GM12875 (cell line): Measurements from ENCODE around the gene LTO1.
A peak's percentile ranks its signal among the peaks of the same experiment; 100 is the strongest.

Source experiments
- H3K4me3 ChIP-seq: one replicate; pipeline ENCODE4 v1.5.1; 2011; ENCODE audit warnings: low read depth, low read length, control low read depth
- CTCF ChIP-seq: IDR thresholded peaks from 2 replicates; pipeline ENCODE4 v1.5.1; 2011; ENCODE audit warnings: low read depth, mild to moderate bottlenecking, control low read depth, inconsistent platforms, low read length, moderate library complexity, borderline replicate concordance; ENCODE audit not compliant: insufficient read depth

LTO1 gene

GRCh38 chr11:69677749-69678148, 2.6 kb upstream of the LTO1 start:
- no peak overlapping the region for H3K4me3 ChIP-seq
- TF ChIP-seq CTCF = no peak

DNA sequence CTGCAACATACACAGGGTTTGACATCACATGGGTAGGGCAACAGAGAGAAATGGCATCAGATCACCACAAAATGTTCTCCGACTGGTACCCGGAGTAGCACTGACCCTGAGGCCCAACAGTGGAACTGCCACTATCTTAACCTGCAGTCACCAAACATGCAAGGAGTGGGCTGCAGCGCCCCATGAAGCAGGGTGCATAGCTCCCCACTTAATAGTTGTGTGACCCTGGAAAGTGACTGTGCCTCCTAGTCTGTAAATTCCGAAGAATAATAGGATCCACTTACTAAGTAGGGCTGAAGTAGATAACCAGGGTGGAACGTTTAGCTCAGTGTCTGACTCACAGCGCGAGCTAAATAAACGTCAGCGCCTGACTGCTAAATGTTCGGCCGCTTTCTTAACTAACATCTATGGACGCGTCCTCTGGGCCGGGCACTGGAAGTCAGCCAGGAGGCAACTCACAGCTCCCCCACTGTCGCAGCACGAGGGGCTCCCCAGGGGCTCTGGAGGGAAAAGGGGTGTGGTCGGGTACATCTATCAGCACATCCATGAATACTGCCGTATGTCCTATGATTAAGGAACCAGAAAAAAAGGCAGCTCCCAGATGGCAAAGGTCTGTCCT, 777 bp downstream of the LTO1 start:
- peak overlapping the region; percentile 100 for H3K4me3 ChIP-seq
- no peak for TF ChIP-seq CTCF

- H3K4me3 ChIP-seq = no peak overlapping the region
- no peak for TF ChIP-seq CTCF
These were observed 3.3 kb downstream of the LTO1 start for GRCh38 chr11:69671734-69672465.

DNA sequence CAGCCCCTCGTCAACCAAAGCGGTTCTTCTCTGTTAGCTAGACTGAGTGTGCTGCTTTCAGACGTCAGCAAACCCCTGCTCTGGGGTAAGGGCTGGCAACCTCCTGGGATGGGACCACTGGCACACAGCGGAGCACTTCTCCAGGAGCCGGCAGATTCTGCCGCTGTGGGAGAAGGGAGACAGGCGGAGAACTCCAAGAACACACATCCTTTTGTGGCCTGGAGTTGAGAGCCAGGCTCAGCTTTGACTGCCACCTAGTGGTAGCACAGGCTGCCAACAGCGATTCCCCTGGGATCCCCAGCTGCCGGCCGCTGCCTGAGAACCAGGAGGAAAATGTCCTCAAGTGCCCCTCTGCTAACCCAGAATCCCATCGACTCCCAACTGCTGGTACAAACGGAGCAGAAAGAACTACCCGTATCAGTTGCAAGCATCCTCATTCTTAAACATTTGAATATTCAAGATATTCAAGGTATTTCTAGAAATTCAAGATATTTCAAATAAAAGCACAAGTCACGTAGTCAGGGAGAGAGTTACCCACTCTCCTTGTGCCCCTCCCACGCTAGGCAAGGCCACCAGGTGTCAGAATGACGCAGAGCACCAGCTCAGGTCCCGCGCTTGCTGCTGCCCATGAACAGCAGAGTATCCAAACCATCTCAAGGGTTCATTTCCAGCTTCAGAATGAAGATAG, 4.9 kb downstream of the LTO1 start:
- H3K4me3 ChIP-seq = no peak overlapping the region
- peak; percentile 92 for TF ChIP-seq CTCF

GRCh38 chr11:69669486-69669885, 5.7 kb downstream of the LTO1 start:
- TF ChIP-seq CTCF = no peak

GRCh38 chr11:69667619-69668604, 7.2 kb downstream of the LTO1 start:
- TF ChIP-seq CTCF = no peak
- no peak overlapping the region for H3K4me3 ChIP-seq

More at GRCh38 chr11:69669486-69669885, 5.7 kb downstream of the LTO1 start:
- H3K4me3 ChIP-seq = no peak overlapping the region
